Breast epithelium (tissue), 3 donors: ENCODE measurements around the gene IDH3B.

Experiments
- CTCF ChIP-seq, 3 donors: fragments of 450-650 bp; IDR thresholded peaks; one replicate each; pipeline ENCODE4 v1.5.1; 2016 to 2017; ENCODE audit warnings: antibody characterized with exemption in 3 of 3, mild to moderate bottlenecking in 3 of 3, moderate library complexity in 3 of 3
- POLR2AphosphoS5 ChIP-seq, 3 donors: sonication (generic); formaldehyde crosslinking; IDR thresholded peaks; one replicate each; pipeline ENCODE4 v1.6.1; 2017; ENCODE audit warnings: antibody characterized with exemption in 3 of 3

DNA sequence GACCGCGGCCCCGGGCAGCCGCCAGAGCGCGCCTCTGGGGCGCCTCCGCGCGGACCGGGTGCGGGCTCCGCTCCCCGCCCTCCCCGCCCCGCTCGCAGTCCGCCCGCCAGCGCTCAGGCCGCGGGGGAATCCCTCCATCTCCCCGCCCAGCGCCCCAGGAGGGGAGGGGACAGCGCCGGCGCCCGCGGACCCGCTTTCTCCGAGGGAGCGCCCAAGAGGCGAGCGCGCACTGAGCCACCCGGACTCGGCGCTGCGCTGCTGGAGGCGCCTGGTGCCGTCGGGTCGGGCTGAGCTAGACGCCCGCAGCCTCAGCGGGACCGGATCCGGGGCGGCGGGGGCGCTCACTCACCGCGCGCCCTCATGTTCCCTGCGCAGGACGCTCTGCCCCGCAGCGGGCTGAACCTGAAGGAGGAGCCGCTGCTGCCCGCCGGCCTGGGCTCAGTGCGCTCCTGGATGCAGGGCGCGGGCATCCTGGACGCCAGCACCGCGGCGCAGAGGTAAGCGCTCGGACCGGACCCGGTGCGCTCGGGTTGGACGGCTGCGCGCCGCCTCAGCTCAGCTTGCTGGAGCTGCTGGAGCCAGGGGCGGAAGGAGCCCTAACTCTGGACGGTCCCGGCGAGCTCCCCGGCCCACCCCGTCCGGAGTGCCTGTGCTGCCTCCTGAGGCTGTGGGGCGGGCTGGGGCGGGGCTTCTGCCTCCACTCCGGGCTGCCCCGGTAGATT is 29.4 kb upstream of the IDH3B start:
- TF ChIP-seq POLR2AphosphoS5 (IDR thresholded peaks at IDR 0.05), result no peak
- no peak for TF ChIP-seq CTCF (IDR thresholded peaks at IDR 0.05)
